NCI-H187 treated with DMSO at 0.1 percent for 48 hours (cell line): ENCODE results near the gene SYNM.
"Not testable (repeated sequence)": the region's sequence is repeated elsewhere in the genome, so short reads cannot be mapped to it uniquely, and the experiment has no call there.

Experiments
- DNase-seq: peaks from one replicate; lab custom pipeline; 2025; lab: John Stamatoyannopoulos, UW

Gene SYNM

DNA sequence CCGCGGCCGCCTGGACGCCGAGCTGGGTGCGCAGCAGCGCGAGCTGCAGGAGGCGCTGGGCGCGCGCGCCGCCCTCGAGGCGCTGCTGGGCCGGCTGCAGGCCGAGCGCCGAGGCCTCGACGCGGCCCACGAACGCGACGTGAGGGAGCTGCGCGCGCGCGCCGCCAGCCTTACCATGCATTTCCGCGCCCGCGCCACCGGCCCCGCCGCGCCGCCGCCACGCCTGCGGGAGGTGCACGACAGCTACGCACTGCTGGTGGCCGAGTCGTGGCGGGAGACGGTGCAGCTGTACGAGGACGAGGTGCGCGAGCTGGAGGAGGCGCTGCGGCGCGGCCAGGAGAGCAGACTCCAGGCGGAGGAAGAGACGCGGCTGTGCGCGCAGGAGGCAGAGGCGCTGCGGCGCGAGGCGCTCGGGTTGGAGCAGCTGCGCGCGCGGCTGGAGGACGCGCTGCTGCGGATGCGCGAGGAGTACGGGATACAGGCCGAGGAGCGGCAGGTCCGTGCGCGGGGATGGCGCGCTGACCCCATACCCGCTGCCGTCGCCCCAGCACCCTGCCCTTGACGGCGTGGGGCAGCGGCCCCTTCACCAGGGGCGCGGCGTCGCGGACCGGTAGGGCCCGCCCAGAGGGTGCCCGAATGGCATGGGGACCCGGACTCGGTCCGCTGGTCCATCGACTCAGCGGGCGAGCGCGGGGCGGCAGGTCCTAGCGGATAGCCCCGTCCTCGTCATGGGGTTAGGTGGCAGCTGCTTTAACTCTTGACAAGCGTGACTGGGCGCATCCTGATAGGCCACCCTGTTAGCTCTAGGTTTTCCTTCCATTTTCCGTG lies 848 bp downstream of the SYNM start:
- no peak for DNase-seq

DNA sequence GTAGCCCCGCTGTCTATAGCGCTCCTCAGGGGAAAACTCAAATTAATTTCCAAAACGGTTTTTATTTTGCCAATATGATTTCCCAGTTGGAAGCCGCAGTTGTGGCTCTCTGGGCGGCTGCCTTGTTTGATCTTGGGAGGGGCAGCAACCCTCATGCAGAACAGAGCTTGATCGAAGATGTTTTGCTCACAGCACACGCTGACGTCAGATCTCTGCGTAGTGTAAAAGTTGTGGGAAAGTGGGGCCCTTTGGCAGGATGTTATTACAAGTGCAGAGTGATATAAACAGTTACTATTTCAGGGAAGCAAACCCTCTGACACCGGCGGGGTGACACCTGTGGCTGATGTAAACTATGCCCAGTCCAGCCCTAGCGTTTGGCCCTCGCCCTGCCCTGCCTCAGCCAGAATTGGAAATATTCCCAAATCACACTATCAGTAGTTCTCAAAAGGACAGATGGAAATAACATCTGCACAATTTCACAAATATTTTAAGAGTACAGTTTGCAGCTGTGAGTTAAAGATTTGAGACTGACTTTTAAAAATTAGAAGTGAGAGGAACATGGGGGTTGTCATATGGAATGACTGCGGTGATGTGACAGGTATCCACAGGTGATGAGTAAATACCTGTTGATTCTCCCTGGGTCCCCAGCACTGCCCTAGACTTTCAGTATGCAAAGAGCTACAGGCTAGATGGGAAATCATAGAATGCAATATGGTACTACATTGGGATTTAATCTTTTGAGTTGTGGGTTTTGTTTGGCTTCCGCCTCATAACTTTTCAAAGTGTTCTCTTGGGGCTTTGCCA lies 1.7 kb downstream of the SYNM start:
- DNase-seq, result no peak

DNA sequence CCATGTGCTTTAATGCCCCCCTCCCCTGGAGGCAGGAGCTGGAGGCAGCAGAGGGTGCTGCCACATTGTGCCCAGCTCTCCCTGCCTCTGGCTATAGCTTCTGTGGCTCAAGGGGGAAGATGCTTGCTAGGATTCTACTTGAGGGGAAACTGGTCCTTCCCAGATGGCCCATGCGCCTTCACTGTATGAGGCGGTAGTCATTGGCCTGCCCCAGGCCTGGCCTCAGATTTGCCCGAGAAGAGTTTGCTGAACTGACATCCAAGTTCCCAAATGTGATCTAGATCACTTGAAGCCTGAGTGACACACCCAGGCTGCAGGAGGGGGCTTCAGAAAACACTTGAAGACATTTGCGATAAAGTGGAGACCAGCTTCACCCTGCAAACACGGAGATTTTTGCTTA lies 4.1 kb downstream of the SYNM start:
- no peak for DNase-seq

DNA sequence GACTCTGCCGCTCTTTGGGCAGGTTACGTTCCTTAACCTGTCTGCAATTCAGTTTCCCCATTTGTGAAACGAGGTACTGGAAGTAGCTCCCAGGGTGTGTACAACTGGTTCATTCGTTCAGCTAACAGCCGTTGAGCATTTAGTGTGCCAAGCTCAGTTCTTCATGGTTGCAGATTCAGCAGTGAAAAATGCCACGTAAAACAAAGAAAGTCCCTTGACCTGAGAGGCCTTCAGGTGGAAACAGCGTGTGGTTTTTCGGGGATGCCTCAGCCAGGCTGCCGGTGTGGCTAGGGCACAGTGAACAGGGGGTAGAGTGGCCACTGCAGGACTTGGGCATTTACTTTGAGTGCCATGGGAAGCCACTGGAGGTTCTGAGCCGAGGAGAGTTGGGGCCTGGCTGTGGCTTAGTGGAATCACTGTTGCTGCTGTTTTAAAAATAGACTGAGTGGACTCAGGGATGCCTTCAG lies 4.7 kb downstream of the SYNM start:
- DNase-seq, result no peak

DNA sequence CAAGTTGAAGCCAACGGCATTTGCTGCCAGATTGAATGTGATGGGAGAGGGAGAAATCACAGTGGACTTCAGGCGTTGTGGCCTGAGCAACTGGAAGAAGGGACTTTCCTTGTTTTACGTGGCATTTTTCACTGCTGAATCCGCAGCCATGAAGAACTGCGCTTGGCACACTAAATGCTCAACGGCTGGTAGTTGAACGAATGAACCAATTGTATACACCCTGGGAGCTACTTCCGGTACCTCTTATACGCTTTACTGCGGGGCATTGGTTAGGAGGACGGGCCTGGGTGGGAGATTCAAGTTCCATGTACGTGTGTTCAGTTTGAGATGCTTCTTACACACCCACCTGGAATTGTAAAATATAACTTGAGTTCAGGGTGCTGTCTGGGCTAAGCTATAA lies 5.2 kb downstream of the SYNM start:
- no peak for DNase-seq

DNA sequence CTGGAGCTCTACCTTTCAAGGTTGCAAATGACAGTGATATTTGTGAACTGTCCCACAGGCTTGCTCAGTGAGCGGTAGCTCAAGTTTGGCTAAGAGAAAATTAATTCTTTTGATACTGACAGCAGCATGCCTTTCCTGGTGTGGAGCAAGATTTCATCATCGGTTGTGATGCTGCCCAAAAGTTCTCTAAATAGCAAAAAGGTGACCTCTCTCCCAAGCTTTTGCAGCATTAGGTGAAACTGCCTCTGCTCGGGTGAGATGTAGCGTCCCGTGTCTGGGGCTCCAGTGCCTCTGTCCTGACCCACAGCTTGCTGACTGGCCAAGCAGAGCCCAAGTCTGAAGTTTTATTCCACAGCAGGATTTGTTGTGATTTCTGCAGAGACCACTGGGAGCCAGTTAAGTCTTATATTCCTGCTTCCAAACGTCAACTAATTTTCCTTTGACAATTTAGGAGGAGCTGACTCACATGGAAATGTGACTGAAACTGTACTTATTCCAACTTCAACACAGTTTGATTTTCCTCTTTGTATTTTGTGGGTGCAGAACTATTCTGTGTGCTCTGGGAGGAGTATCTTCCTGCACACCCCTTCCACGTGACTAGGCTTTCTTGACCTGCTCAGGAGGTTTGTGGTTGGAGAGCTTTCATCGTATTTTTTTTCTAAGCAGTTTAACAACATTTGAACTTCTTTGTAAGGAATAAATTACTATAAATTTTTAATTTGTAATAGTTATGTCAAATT lies 5.9 kb downstream of the SYNM start:
- no peak for DNase-seq

DNA sequence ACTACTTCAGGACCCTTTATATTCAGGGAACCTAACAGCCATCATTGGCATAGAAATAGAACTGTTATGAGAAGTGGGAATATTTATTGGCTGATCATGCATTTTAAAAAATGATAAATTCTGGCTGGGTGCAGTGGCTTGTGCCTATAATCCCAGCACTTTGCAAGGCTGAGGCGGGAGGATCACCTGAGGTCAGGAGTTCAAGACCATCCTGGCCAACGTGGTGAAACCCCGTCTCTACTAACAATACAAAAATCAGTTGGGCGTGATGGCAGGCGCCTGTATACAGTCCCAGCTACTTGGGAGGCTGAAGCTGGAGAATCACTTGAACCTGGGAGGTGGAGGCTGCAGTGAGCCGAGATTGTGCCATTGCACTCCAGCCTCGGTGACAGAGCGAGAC lies 6.8 kb downstream of the SYNM start:
- DNase-seq, result not testable (repeated sequence)

DNA sequence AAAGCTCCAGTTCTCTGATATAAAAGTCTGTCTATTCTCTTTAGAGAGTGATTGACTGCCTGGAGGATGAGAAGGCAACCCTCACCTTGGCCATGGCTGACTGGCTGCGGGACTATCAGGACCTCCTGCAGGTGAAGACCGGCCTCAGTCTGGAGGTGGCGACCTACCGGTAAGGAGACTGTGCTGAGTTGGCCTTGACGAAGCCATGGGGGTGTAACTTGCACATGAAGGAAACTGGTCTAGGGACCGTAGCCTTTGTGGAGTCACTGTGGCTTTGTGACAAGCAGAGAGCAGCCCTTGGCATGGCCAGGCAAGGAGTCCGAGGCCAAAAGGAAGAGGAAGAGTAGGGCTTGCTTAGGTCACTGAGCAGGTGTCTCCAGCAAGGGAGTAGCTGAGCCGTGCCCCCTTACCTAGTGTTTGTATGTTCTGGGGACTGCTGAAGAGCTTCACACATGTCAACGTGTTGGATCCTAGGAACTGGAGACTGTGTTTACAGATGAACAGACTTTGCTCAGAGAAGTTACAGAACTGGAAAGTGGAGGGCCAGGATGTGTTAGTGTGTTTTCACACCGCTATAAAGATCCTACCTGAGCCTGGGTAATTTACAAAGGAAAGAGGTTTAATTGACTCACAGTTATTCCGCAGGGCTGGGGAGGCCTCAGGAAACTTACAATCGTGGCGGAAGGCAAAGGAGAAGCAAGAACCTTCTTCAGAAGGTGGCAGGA lies 8.8 kb downstream of the SYNM start:
- DNase-seq, result no peak

DNA sequence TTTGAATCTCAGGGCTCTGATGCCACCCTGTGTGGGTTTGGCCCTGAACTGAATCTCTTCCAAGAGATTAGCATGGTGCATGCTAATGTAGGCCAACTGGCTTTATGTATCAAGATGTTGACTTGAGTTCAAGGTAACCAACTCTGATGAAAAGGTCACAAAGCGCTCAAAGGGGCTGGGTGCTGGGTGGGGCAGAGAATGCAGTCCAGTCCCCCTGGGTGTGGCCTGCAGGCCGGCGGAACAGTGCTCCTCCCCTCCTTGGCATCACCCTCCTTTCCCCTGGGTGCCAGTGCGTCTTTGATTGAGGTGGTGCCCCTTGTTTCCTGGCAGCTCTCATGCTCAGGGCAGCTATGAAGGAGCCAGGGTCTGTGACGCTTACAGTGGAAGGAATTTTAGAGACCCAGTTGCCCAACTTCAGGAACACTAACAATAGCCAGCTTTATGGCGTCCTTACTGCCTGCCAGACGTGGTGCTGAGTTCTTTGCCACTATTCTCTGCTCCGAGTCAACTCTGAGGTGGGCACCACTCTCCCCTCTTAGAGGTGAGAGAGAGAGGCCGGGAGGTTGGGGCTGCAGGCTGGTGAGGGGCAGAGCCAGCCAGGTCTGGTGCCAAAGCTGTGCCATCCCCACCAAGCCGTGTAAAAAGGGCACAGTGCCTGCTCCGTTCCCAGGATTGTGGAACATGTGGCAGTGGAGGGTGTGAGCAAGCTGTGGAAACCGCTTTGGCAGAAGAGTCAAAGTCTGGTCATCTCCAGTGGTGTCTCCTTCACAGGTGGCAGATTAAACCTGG lies 9.8 kb downstream of the SYNM start:
- no peak for DNase-seq

DNA sequence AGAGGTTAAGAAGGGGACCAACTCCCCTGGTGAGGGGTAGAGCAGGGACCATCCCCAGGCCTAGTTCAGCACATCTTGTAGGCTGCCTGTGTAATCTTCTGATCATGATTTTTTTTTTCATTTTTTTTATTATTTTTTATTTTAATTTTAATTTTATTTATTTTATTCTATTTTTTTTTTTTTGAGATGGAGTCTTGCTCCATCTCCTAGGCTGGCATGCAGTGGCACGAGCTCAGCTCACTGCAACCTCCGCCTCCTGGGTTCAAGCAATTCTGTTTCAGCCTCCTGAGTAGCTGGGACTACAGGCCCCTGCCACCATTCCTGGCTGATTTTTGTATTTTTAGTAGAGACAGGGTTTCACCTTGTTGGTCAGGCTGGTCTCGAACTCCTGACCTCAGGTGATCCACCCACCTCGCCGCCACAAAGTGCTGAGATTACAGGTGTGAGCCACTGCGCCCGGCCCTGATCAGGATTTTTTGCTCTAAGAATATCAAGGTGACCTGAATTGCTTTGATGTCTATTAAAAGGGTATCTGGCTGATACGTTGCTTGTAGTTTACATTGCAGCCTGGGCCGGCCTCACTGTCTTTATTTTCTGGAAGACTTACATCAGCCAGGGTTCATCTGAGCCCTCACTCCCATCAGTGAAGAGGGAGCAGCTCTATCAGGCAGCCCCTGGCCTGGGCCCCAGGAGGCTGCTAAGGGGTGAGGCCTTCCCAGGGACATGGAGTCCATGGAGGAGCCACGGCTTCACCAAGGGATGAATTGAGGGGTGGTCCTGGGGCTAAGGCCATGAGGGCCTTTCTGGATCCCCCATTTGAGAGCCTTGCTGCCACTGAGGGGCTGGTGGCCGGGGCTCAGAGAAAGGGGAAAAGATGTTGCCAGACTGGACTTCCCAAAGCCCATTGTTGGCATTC lies 10.7 kb downstream of the SYNM start:
- no peak for DNase-seq

DNA sequence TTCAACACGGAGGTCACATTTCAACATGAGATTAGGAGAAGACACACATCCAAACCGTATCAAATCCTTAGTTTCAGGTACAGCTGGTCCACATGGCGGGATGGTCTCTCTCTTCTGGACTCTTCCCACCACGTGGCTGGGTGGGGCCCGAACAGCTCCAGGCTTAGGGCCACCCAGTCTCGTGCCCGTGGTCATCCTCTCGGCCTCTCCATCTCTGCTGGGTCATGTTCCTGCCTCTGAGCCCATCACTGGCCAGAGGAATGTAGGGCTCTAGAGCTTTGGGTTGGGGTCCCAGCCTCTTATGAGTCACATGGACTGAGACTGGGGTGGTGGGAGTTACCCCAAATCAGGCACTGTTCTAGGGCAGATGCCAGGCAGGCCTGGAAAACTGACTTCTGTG lies 12.2 kb downstream of the SYNM start:
- no peak for DNase-seq

DNA sequence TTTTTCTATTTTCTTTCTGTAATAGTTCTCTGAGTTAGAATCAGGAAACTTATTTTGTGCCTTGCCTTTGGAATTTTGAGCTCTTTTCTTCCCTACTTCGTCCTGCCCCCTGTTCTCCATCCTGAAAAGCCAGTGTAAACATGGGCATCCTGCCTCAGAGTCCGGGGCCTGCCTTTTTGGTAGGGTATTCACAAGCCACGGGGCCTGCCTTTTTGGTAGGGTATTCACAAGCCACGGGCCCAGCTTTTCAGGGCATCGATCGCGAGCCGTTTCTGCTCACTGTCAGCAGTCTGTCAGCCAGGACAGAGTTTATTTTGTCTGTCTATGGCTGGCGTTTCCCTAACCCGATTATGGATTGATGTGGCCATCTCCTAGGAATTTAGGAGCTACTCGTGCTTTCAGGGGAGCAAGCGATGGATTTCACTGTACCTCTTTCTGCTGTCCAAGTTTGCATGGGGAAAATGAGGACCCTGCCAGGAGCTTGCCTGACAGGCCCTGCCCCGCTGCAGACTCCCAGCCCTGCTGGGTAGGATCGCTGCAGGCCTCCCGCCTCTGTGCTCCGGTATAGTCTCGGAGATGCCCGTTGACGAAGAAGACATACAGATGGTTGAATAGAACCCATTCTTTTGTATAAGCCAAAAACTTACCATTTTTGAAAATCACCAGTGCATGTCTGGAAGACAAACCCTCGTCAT lies 12.8 kb downstream of the SYNM start:
- no peak for DNase-seq

DNA sequence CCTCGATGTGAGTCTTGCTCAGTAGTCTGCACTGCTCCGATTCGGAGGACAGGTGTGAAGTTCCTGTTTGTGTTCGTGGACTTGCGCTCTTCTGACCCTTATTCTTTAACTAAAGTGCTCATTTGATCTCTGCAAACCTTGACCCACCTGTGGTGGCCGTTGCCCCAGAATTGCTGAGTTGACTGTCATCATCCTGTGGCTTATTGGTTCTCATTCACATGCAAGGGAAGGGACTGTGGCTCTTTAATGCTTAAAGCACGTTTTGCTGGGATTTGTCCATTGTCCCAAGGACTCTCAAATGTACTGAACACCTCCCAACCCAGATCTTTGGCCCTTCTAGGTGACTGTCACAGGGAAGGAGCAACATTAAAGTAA lies 13.4 kb downstream of the SYNM start:
- DNase-seq, result no peak

DNA sequence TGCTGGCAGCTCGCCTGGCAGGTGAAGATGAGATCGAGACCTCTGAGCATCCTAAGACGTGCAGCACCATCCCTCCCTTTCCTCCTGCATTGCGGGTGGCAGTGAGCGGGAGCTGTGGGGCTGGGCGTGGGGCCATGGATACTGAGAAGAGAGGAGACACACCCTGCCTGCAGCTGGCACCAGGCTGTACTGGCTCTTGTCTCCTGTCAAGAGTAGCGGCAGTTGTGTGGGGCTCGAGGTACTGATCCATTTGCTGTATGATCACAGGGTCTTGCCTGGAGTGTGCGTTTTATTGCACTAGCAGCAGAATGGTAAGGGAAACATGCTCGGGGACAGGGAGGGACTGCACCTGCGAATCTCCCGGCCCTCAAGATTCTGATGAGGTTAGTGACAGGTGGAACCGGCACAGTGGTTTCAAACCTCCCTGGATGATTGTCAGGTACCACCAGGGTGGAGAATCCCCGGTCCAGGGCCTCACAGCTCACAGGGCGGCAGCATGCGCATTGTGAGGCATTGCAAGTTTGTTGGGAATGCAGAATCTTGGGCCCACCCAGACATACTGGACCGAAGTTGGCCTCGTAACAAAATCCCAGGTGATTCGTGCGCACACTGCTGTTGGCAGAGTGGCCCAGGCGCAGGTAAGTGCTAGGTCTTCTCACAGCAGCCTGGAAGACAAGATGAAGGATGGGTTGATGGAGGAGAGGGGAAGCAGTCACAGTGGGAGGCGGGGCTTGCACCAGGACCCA lies 14.1 kb downstream of the SYNM start:
- DNase-seq, result no peak

DNA sequence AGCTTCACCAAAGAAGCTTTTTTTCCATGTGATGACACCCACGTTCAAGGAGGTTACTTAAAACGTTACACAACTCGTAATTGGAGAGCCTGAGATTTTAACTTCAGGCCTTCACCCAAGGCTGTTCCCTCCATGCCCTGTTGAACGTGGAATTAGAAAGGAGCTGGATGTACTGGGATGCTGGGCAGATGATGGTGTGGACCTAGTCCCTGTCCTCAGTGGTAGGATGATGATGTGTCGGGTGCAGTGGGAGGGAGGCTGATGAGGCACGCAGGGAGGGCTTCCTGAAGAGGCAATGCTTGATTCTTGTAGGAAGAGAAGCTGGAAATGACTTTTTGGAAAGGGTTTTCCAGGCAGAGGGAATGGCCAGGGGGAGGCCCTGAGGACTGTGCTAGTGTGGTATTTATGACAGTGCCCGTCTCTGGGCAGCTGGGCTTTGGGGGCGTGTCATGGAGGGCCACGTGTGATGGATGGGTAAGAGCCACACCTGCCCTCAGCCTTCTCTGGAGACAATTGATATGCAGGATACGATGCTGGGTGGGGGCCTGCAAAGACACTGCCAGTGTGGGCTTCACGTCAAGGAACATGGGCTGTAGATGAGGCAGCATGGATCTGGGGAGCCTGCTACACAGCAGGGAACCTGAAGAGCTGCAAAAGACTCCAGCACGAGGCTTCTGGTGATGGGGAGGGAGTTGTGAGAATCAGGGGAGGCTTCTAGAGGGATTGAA lies 15.3 kb downstream of the SYNM start:
- DNase-seq, result no peak

DNA sequence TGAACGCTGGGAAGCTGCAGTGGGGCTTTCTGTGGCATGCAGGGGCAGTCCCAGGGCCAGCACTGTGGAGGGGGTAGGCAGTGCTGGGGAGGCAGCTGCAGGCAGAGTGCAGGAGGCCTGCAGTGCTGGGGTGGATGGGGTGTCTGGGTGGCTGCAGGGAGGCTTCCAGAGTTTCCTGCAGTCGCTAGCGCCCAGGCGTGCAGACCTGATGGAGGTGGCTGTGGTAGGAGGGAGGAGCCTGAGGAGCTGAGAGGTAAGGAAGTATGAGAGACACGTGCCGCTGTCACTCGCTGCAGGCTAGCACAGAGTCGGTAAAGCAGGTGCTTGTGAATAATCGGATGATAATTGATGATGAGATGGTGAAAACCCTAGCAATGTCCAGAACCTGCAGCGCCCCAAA lies 16.3 kb downstream of the SYNM start:
- DNase-seq, result no peak

DNA sequence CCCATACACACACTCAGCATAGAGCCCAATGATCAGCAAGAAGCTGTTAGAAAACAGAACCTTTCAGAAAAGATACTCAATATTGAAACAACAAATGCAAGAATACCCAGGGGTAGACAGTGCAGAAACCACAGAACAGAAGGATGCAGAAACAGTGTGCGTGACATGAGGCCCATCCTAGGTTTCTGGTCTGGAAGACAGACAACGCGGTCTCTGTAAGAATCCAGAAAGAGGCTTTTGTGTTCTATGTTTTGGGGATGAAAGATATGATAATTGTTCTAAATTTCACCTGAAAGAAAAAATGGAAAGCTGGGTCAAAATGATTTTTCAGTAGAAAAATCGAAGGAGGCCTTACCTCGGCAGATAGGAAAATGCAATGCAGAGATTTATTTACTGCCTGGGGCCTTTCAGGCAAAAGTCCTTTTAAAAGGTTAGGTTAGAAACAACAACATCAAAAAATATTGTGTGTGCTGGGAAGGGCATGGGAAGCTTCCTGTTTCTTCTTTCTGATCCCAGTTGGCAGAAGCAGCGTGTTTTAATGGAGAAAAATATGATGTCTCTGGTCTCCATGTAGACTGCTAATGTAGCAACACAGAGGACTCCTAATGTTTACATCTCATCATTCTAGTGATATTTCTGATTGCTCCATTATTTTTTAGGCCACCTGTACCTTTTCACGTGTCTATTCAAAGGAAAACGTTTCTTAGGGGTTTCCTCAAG lies 17.0 kb downstream of the SYNM start:
- no peak for DNase-seq
